Erythroblast (primary cell): Measurements from ENCODE around the gene FAM83D.

Source experiments
- GATA1 ChIP-seq: IDR thresholded peaks from 2 replicates; pipeline ENCODE4 v1.6.1; 2011; ENCODE audit warnings: low read depth, mild to moderate bottlenecking, control low read depth, low read length, moderate library complexity
- POLR2A ChIP-seq: IDR thresholded peaks from 2 replicates; pipeline ENCODE4 v1.6.1; 2011; ENCODE audit warnings: mild to moderate bottlenecking, low read length

DNA sequence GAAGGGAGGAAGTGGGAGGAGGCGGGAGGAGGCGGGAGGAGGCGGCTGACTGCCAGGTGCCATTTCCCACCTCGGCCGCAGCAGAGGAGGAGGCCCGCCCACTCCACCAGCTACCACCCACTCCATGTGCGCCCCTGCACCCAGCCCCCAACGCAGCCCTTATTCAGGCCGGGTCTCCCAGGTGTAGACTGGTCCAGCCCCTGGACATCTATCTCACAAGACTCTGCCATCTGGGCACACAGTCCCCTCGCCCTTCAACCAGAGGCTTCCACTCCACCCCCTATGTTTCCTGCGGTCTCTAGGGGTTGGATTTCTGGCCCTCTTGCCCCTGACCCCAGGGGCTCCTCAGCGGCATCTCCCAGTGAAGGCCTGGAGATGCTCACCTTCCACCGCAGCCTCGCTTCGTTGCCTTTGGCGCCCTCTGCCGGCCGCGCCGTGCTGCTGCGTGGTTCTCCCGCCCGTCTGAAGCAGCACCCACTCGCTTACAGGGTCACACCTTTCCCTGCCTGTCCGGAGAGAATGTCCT is 32.6 kb upstream of the FAM83D start:
- TF ChIP-seq POLR2A (no peak), GATA1 (no peak)
